WTC11 (cell line): ENCODE measurements around the gene SLC9A9. TPM values are rescaled to one million over a fixed set of nuclear protein-coding genes. Genes with fewer than 3 reads are reported as not detected.

Experiments
- ATAC-seq: fragments of 200-7000 bp; cut with Tn5 transposase; 2 replicates; pipeline ENCODE4 v1.10.0; 2021; ENCODE audit warnings: mild to moderate bottlenecking, moderate library complexity
- CTCF ChIA-PET: fragments of 300-600 bp; sonication (Branson Sonifier 250); formaldehyde crosslinking; loops from one replicate; lab custom pipeline; 2021; ENCODE audit warnings: antibody characterized with exemption; lab: Charles Lee
- POLR2A ChIA-PET: fragments of 350-600 bp; sonication (Branson Sonifier 250); formaldehyde crosslinking; loops from one replicate; lab custom pipeline; 2021; ENCODE audit warnings: antibody characterized with exemption; lab: Charles Lee
- DNase-seq: peaks from one replicate; pipeline ENCODE4 v3.0.0; 2021; ENCODE audit warnings: low spot score
- H3K27ac Mint-ChIP-seq: 2 replicates; pipeline ENCODE4 v1.8.0; 2021; ENCODE audit warnings: mixed read lengths
- H3K27me3 Mint-ChIP-seq: 2 replicates; pipeline ENCODE4 v1.8.0; 2021; ENCODE audit warnings: low read depth, mild to moderate bottlenecking, moderate library complexity, mixed read lengths
- H3K36me3 Mint-ChIP-seq: 2 replicates; pipeline ENCODE4 v1.8.0; 2021; ENCODE audit warnings: mixed read lengths
- H3K4me1 Mint-ChIP-seq: 2 replicates; pipeline ENCODE4 v1.8.0; 2022; ENCODE audit warnings: mixed read lengths
- H3K4me3 Mint-ChIP-seq: 2 replicates; pipeline ENCODE4 v1.8.0; 2021; ENCODE audit warnings: mild to moderate bottlenecking, moderate library complexity, mixed read lengths
- H3K9me3 Mint-ChIP-seq: 2 replicates; pipeline ENCODE4 v1.8.0; 2021; ENCODE audit warnings: mixed read lengths
- CREM ChIP-seq: sonication (generic); formaldehyde crosslinking; IDR thresholded peaks from 2 replicates; pipeline ENCODE4 v1.8.1; 2022; ENCODE audit warnings: mild to moderate bottlenecking, missing genetic modification reagents, moderate library complexity
- E2F4 ChIP-seq: sonication (generic); formaldehyde crosslinking; IDR thresholded peaks from 2 replicates; pipeline ENCODE4 v1.8.1; 2022; ENCODE audit warnings: low read depth, mild to moderate bottlenecking, moderate library complexity, missing genetic modification reagents, borderline replicate concordance
- ELF4 ChIP-seq: sonication (generic); formaldehyde crosslinking; IDR thresholded peaks from 2 replicates; pipeline ENCODE4 v1.8.1; 2022; ENCODE audit warnings: low read depth, mild to moderate bottlenecking, moderate library complexity, missing genetic modification reagents
- FOXP4 ChIP-seq: sonication (generic); formaldehyde crosslinking; IDR thresholded peaks from 2 replicates; pipeline ENCODE4 v1.8.0; 2022; ENCODE audit warnings: mild to moderate bottlenecking, missing genetic modification reagents
- GRHL2 ChIP-seq: fragments of 250-450 bp; sonication (Bioruptor Pico); IDR thresholded peaks from 2 replicates; pipeline ENCODE4 v1.8.0; 2022; ENCODE audit warnings: mild to moderate bottlenecking, moderate library complexity; ENCODE audit not compliant: insufficient replicate concordance, severe bottlenecking
- HMGA2 ChIP-seq: fragments of 250-450 bp; sonication (Bioruptor Pico); IDR thresholded peaks from 2 replicates; pipeline ENCODE4 v1.4.0; 2021; ENCODE audit warnings: mild to moderate bottlenecking, moderate library complexity
- IRF2 ChIP-seq: sonication (generic); formaldehyde crosslinking; IDR thresholded peaks from 2 replicates; pipeline ENCODE4 v1.8.0; 2022; ENCODE audit warnings: low read depth, missing genetic modification reagents, borderline replicate concordance
- MXD4 ChIP-seq: fragments of 250-450 bp; sonication (Bioruptor Pico); IDR thresholded peaks from 2 replicates; pipeline ENCODE4 v1.8.0; 2021; ENCODE audit warnings: mild to moderate bottlenecking, moderate library complexity, borderline replicate concordance
- NFE2L1 ChIP-seq: sonication (generic); formaldehyde crosslinking; IDR thresholded peaks from 2 replicates; pipeline ENCODE4 v1.8.1; 2023; ENCODE audit warnings: missing genetic modification reagents
- PRRX2 ChIP-seq: fragments of 250-450 bp; sonication (Bioruptor Pico); IDR thresholded peaks from 2 replicates; pipeline ENCODE4 v1.8.0; 2021; ENCODE audit warnings: mild to moderate bottlenecking
- SP1 ChIP-seq: sonication (generic); formaldehyde crosslinking; conservative IDR thresholded peaks from 2 replicates; pipeline ENCODE4 v1.8.1; 2022; ENCODE audit warnings: missing genetic modification reagents
- TCF7 ChIP-seq: sonication (generic); formaldehyde crosslinking; IDR thresholded peaks from 2 replicates; pipeline ENCODE4 v1.8.0; 2022; ENCODE audit warnings: mild to moderate bottlenecking, low read depth, missing genetic modification reagents, moderate library complexity
- USF1 ChIP-seq: sonication (generic); formaldehyde crosslinking; IDR thresholded peaks from 2 replicates; pipeline ENCODE4 v1.8.0; 2022; ENCODE audit warnings: mild to moderate bottlenecking, missing genetic modification reagents
- total RNA-seq: library from RNA; stranded (reverse); gene quantifications from 3 replicates; pipeline ENCODE4 v1.2.3, GENCODE V29; 2021
- TF ChIP-seq, protein P1 (sequence below): fragments of 200-600 bp; IDR thresholded peaks from 2 replicates; pipeline ENCODE4 v1.8.0; 2022; ENCODE audit warnings: antibody characterized with exemption
- TF ChIP-seq, protein P2 (sequence below): sonication (generic); formaldehyde crosslinking; IDR thresholded peaks from 2 replicates; pipeline ENCODE4 v1.8.0; 2022; ENCODE audit warnings: mild to moderate bottlenecking, missing genetic modification reagents
- TF ChIP-seq, protein P3 (sequence below): sonication (generic); formaldehyde crosslinking; conservative IDR thresholded peaks from 2 replicates; pipeline ENCODE4 v1.8.1; 2022; ENCODE audit warnings: mild to moderate bottlenecking, missing genetic modification reagents
- TF ChIP-seq, protein P4 (sequence below): sonication (generic); formaldehyde crosslinking; IDR thresholded peaks from 2 replicates; pipeline ENCODE4 v1.8.1; 2022; ENCODE audit warnings: mild to moderate bottlenecking, missing genetic modification reagents, moderate library complexity, borderline replicate concordance

The SLC9A9 gene
- total RNA-seq, 1 experiment from 2014 or later: 1.2 TPM

- no peak overlapping the region for H3K27ac Mint-ChIP-seq
- POLR2A ChIA-PET: no interaction called here
- H3K9me3 Mint-ChIP-seq: no peaks in the 10 kb centered on the region
- no peak overlapping the region for H3K4me3 Mint-ChIP-seq
- peaks cover 13% of the 10 kb centered on the region for H3K4me1 Mint-ChIP-seq
- DNase-seq: no peak
- H3K27me3 Mint-ChIP-seq: no peaks in the 10 kb centered on the region; the same call in 1 of the 2 replicates
- no peaks in the 10 kb centered on the region for H3K36me3 Mint-ChIP-seq
- TF ChIP-seq, protein P1, sequence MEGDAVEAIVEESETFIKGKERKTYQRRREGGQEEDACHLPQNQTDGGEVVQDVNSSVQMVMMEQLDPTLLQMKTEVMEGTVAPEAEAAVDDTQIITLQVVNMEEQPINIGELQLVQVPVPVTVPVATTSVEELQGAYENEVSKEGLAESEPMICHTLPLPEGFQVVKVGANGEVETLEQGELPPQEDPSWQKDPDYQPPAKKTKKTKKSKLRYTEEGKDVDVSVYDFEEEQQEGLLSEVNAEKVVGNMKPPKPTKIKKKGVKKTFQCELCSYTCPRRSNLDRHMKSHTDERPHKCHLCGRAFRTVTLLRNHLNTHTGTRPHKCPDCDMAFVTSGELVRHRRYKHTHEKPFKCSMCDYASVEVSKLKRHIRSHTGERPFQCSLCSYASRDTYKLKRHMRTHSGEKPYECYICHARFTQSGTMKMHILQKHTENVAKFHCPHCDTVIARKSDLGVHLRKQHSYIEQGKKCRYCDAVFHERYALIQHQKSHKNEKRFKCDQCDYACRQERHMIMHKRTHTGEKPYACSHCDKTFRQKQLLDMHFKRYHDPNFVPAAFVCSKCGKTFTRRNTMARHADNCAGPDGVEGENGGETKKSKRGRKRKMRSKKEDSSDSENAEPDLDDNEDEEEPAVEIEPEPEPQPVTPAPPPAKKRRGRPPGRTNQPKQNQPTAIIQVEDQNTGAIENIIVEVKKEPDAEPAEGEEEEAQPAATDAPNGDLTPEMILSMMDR: no peak
- no peak for TF ChIP-seq PRRX2
- TF ChIP-seq, all 79 proteins: peak for 0
- CTCF ChIA-PET: no interaction called here
- ATAC-seq: no peak
These were observed 266.1 kb downstream of the SLC9A9 start for GRCh38 chr3:143581972-143582722.

DNA sequence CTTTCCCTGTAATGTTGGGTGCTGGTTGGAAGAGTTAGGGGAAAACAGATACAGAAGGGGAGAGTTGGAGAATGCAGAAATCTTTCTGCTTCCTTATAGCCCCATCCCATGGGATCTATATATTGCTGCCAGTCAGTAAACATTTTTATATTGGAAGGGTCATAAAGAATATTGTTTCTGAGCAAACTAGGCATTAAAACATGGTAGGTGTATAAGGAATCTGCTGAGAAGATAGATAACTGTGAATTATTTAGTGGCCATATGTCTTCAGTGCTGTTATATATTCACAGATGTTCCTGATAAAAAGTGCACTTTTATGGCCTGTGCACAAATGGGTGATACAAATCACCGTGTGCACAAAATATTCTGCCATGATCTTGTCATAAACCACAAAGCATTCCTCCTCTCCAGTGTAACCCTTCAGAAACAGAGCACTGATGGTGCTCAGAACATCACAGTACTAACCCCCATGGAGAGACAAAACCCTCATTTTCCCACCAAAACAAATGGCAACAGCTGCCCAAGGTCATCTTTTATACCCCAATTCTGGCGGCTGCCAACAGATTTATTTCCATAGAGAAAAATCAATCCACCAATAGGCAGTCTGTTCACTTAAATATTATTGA lies 269.3 kb downstream of the SLC9A9 start:
- DNase-seq (no peak), ATAC-seq (no peak)
- CTCF ChIA-PET: no interaction called here
- H3K4me1 Mint-ChIP-seq: peaks cover 17% of the 10 kb centered on the region
- H3K36me3 Mint-ChIP-seq: no peaks in the 10 kb centered on the region
- no peaks in the 10 kb centered on the region for H3K9me3 Mint-ChIP-seq
- POLR2A ChIA-PET: no interaction called here
- no peaks in the 10 kb centered on the region; the same call in 1 of the 2 replicates for H3K27me3 Mint-ChIP-seq
- no peak overlapping the region for H3K4me3 Mint-ChIP-seq
- no peak overlapping the region for H3K27ac Mint-ChIP-seq
- TF ChIP-seq, protein P2, sequence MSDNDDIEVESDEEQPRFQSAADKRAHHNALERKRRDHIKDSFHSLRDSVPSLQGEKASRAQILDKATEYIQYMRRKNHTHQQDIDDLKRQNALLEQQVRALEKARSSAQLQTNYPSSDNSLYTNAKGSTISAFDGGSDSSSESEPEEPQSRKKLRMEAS (CRISPR knock-in tag): no peak
- no peak for TF ChIP-seq HMGA2 (CRISPR knock-in tag)
- TF ChIP-seq E2F4 (CRISPR knock-in tag): no peak
- TF ChIP-seq GRHL2 (CRISPR knock-in tag): no peak
- no peak for TF ChIP-seq CREM (CRISPR knock-in tag)
- TF ChIP-seq, protein P3, sequence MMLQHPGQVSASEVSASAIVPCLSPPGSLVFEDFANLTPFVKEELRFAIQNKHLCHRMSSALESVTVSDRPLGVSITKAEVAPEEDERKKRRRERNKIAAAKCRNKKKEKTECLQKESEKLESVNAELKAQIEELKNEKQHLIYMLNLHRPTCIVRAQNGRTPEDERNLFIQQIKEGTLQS (CRISPR knock-in tag): no peak
- TF ChIP-seq SP1 (CRISPR knock-in tag): no peak
- no peak for TF ChIP-seq MXD4 (CRISPR knock-in tag)
- TF ChIP-seq, protein P1: no peak
- no peak for TF ChIP-seq IRF2 (CRISPR knock-in tag)
- TF ChIP-seq USF1: no peak
- no peak for TF ChIP-seq ELF4
- no peak for TF ChIP-seq TCF7 (CRISPR knock-in tag)
- TF ChIP-seq, protein P4, sequence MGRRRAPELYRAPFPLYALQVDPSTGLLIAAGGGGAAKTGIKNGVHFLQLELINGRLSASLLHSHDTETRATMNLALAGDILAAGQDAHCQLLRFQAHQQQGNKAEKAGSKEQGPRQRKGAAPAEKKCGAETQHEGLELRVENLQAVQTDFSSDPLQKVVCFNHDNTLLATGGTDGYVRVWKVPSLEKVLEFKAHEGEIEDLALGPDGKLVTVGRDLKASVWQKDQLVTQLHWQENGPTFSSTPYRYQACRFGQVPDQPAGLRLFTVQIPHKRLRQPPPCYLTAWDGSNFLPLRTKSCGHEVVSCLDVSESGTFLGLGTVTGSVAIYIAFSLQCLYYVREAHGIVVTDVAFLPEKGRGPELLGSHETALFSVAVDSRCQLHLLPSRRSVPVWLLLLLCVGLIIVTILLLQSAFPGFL (CRISPR knock-in tag): no peak
- no peak for TF ChIP-seq NFE2L1 (CRISPR knock-in tag)
- no peak for TF ChIP-seq FOXP4
